Mesendoderm (in vitro differentiated cells): ENCODE measurements around the gene GALNT1.

Source experiments
- DNase-seq: peaks from one replicate; pipeline ENCODE4 v3.0.0; 2013
- H2AK5ac ChIP-seq: 2 replicates; pipeline ENCODE4 v1.6.1; 2013; ENCODE audit warnings: low read length, inconsistent platforms
- H2BK120ac ChIP-seq: 2 replicates; pipeline ENCODE4 v1.6.1; 2013; ENCODE audit warnings: low read depth, mild to moderate bottlenecking, low read length, moderate library complexity, mixed read lengths
- H2BK15ac ChIP-seq: replicated peaks from 2 replicates; pipeline ENCODE4 v1.6.1; 2013; ENCODE audit warnings: low read depth, mild to moderate bottlenecking, moderate library complexity
- H2BK5ac ChIP-seq: 2 replicates; pipeline ENCODE4 v1.6.1; 2013; ENCODE audit warnings: low read length, inconsistent platforms
- H3K18ac ChIP-seq: 2 replicates; pipeline ENCODE4 v1.6.1; 2013; ENCODE audit warnings: mild to moderate bottlenecking, low read length, mixed read lengths
- H3K23ac ChIP-seq: one replicate; pipeline ENCODE4 v1.6.1; 2013; ENCODE audit warnings: low read length
- H3K27ac ChIP-seq: 2 replicates; pipeline ENCODE4 v1.5.1; 2013; ENCODE audit warnings: low read depth, mild to moderate bottlenecking, inconsistent platforms, low read length, moderate library complexity
- H3K27me3 ChIP-seq: 2 replicates; pipeline ENCODE4 v1.6.1; 2013; ENCODE audit warnings: low read length, control low read depth, mild to moderate bottlenecking, inconsistent platforms; ENCODE audit not compliant: insufficient read depth, poor library complexity
- H3K36me3 ChIP-seq: 2 replicates; pipeline ENCODE4 v1.6.1; 2013; ENCODE audit warnings: low read length, inconsistent platforms; ENCODE audit not compliant: control insufficient read depth, insufficient read depth
- H3K4ac ChIP-seq: one replicate; pipeline ENCODE4 v1.6.1; 2013; ENCODE audit warnings: low read depth, mild to moderate bottlenecking, low read length, moderate library complexity
- H3K4me1 ChIP-seq: 2 replicates; pipeline ENCODE4 v1.6.1; 2013; ENCODE audit warnings: low read depth, low read length, inconsistent platforms; ENCODE audit not compliant: control insufficient read depth
- H3K4me2 ChIP-seq: 2 replicates; pipeline ENCODE4 v1.6.1; 2013; ENCODE audit warnings: low read length
- H3K4me3 ChIP-seq: 2 replicates; pipeline ENCODE4 v1.5.1; 2013; ENCODE audit warnings: mild to moderate bottlenecking, low read length
- H3K56ac ChIP-seq: one replicate; pipeline ENCODE4 v1.6.1; 2013; ENCODE audit warnings: low read length
- H3K79me1 ChIP-seq: 2 replicates; pipeline ENCODE4 v1.6.1; 2013; ENCODE audit warnings: low read length, inconsistent platforms
- H3K79me2 ChIP-seq: 2 replicates; pipeline ENCODE4 v1.6.1; 2013; ENCODE audit warnings: mild to moderate bottlenecking, low read length; ENCODE audit not compliant: control insufficient read depth, insufficient read depth
- H3K9ac ChIP-seq: 2 replicates; pipeline ENCODE4 v1.6.1; 2013; ENCODE audit warnings: low read length, inconsistent platforms
- H4K5ac ChIP-seq: one replicate; pipeline ENCODE4 v1.6.1; 2013; ENCODE audit warnings: low read length
- H4K8ac ChIP-seq: one replicate; pipeline ENCODE4 v1.6.1; 2013; ENCODE audit warnings: low read depth, mild to moderate bottlenecking, control low read depth, low read length, moderate library complexity
- WGBS: extraction: QIAGEN DNeasy Blood & Tissue Kit; methylation state at CpG from one replicate; pipeline ENCODE4 v1.1.7; 2013; ENCODE audit warnings: low lambda C conversion rate, missing lambda C conversion rate; ENCODE audit not compliant: insufficient coverage; ENCODE audit errors: extremely low coverage; 5-methylcytosine and 5-hydroxymethylcytosine counted together

The GALNT1 gene

GRCh38 chr18:35619941-35620340, 38.4 kb downstream of the GALNT1 start:
- Histone ChIP-seq H2AK5ac (no peak overlapping the region), H3K27ac (no peak overlapping the region), H3K36me3 (no peaks in the 10 kb centered on the region), H3K79me1 (peaks cover 2% of the 10 kb centered on the region), H3K4ac (peak overlapping the region; percentile 36), H4K5ac (no peak overlapping the region), H2BK5ac (no peak overlapping the region), H3K4me2 (no peak overlapping the region), H3K79me2 (peaks cover 5% of the 10 kb centered on the region), H3K27me3 (no peaks in the 10 kb centered on the region), H2BK15ac (no peak overlapping the region), H4K8ac (no peak overlapping the region), H2BK120ac (no peak overlapping the region), H3K4me1 (peaks cover 8% of the 10 kb centered on the region), H3K56ac (no peak overlapping the region), H3K18ac (no peak overlapping the region), H3K4me3 (no peak overlapping the region), H3K23ac (no peak overlapping the region), H3K9ac (no peak overlapping the region)
- DNase-seq = no peak
- no CpG with 5 or more reads among the region's 4 CpGs for WGBS

GRCh38 chr18:35620765-35621164, 39.2 kb downstream of the GALNT1 start:
- no peak overlapping the region for H3K23ac ChIP-seq
- whole genome bisulfite sequencing = no CpG with 5 or more reads among the region's 3 CpGs

GRCh38 chr18:35623255-35623654, 41.7 kb downstream of the GALNT1 start:
- no peak overlapping the region for H3K56ac ChIP-seq
- H3K9ac ChIP-seq = no peak overlapping the region
- no peak overlapping the region for H3K4me3 ChIP-seq
- peaks cover 2% of the 10 kb centered on the region for H3K27me3 ChIP-seq
- no peak overlapping the region for H2BK5ac ChIP-seq
- no peaks in the 10 kb centered on the region for H3K36me3 ChIP-seq
- H4K5ac ChIP-seq = no peak overlapping the region
- H3K4me1 ChIP-seq = no peaks in the 10 kb centered on the region
- H3K4me2 ChIP-seq = no peak overlapping the region
- H3K79me2 ChIP-seq = peaks cover 5% of the 10 kb centered on the region
- H3K23ac ChIP-seq = no peak overlapping the region
- H2BK120ac ChIP-seq = no peak overlapping the region
- no peak overlapping the region for H3K27ac ChIP-seq
- no peak overlapping the region for H4K8ac ChIP-seq
- H3K79me1 ChIP-seq = peaks cover 9% of the 10 kb centered on the region
- H2BK15ac ChIP-seq = no peak overlapping the region
- H2AK5ac ChIP-seq = no peak overlapping the region
- H3K18ac ChIP-seq = no peak overlapping the region
- no peak for DNase-seq
- no peak overlapping the region for H3K4ac ChIP-seq

More at GRCh38 chr18:35620765-35621164, 39.2 kb downstream of the GALNT1 start:
- Histone ChIP-seq H4K8ac (no peak overlapping the region), H2BK120ac (no peak overlapping the region), H3K18ac (no peak overlapping the region), H4K5ac (no peak overlapping the region), H3K79me1 (peaks cover 2% of the 10 kb centered on the region), H2AK5ac (no peak overlapping the region), H3K79me2 (peaks cover 5% of the 10 kb centered on the region), H2BK15ac (no peak overlapping the region), H3K36me3 (no peaks in the 10 kb centered on the region), H3K4ac (no peak overlapping the region), H3K9ac (no peak overlapping the region), H2BK5ac (no peak overlapping the region), H3K4me3 (no peak overlapping the region), H3K56ac (no peak overlapping the region), H3K27me3 (no peaks in the 10 kb centered on the region), H3K4me2 (no peak overlapping the region), H3K4me1 (peaks cover 8% of the 10 kb centered on the region), H3K27ac (no peak overlapping the region)
- no peak for DNase-seq

GRCh38 chr18:35624146-35624545, 42.6 kb downstream of the GALNT1 start:
- no peak overlapping the region for H3K23ac ChIP-seq
- H3K79me1 ChIP-seq = peaks cover 9% of the 10 kb centered on the region
- H3K18ac ChIP-seq = no peak overlapping the region
- H3K4me3 ChIP-seq = no peak overlapping the region
- H3K36me3 ChIP-seq = no peaks in the 10 kb centered on the region
- no peaks in the 10 kb centered on the region for H3K4me1 ChIP-seq
- H3K56ac ChIP-seq = no peak overlapping the region
- DNase-seq = no peak
- no peak overlapping the region for H2AK5ac ChIP-seq
- H3K4me2 ChIP-seq = no peak overlapping the region
- H3K79me2 ChIP-seq = peaks cover 5% of the 10 kb centered on the region
- no peak overlapping the region for H4K8ac ChIP-seq
- no peak overlapping the region for H3K27ac ChIP-seq
- H3K4ac ChIP-seq = no peak overlapping the region
- no peak overlapping the region for H3K9ac ChIP-seq
- whole genome bisulfite sequencing = no CpG with 5 or more reads among the region's 1 CpG
- peaks cover 2% of the 10 kb centered on the region for H3K27me3 ChIP-seq
- H2BK15ac ChIP-seq = no peak overlapping the region
- H2BK5ac ChIP-seq = no peak overlapping the region
- no peak overlapping the region for H4K5ac ChIP-seq
- H2BK120ac ChIP-seq = no peak overlapping the region

GRCh38 chr18:35625232-35625631, 43.7 kb downstream of the GALNT1 start:
- DNase-seq = no peak
- Histone ChIP-seq H3K9ac (no peak overlapping the region), H4K5ac (no peak overlapping the region), H2BK5ac (no peak overlapping the region), H2AK5ac (no peak overlapping the region), H2BK120ac (no peak overlapping the region), H3K4me1 (no peaks in the 10 kb centered on the region), H3K4me2 (no peak overlapping the region), H3K18ac (no peak overlapping the region), H3K36me3 (no peaks in the 10 kb centered on the region), H3K79me2 (peaks cover 5% of the 10 kb centered on the region), H3K79me1 (peaks cover 9% of the 10 kb centered on the region), H3K4ac (no peak overlapping the region), H3K23ac (no peak overlapping the region), H2BK15ac (no peak overlapping the region), H4K8ac (no peak overlapping the region), H3K4me3 (no peak overlapping the region), H3K27me3 (peaks cover 2% of the 10 kb centered on the region), H3K27ac (no peak overlapping the region), H3K56ac (no peak overlapping the region)
- WGBS = no CpG with 5 or more reads among the region's 2 CpGs

- H3K27me3 ChIP-seq = no peaks in the 10 kb centered on the region
Measured at GRCh38 chr18:35633761-35634160, 52.2 kb downstream of the GALNT1 start.

More at GRCh38 chr18:35633761-35634160, 52.2 kb downstream of the GALNT1 start:
- no peak overlapping the region for H3K4ac ChIP-seq
- H2BK15ac ChIP-seq = no peak overlapping the region
- H3K79me2 ChIP-seq = no peaks in the 10 kb centered on the region
- no peak overlapping the region for H4K8ac ChIP-seq
- no peak overlapping the region for H3K4me3 ChIP-seq
- no peak for DNase-seq
- H4K5ac ChIP-seq = no peak overlapping the region
- no peak overlapping the region for H3K56ac ChIP-seq
- H3K18ac ChIP-seq = no peak overlapping the region
- no peak overlapping the region for H3K4me2 ChIP-seq
- peaks cover 2% of the 10 kb centered on the region for H3K4me1 ChIP-seq
- H3K23ac ChIP-seq = no peak overlapping the region
- peaks cover 2% of the 10 kb centered on the region for H3K79me1 ChIP-seq
- H2BK5ac ChIP-seq = no peak overlapping the region
- H3K27ac ChIP-seq = no peak overlapping the region
- no peaks in the 10 kb centered on the region for H3K36me3 ChIP-seq
- H3K9ac ChIP-seq = no peak overlapping the region
- no peak overlapping the region for H2AK5ac ChIP-seq
- H2BK120ac ChIP-seq = no peak overlapping the region
